D721Med (cell line): ENCODE results near the gene TASL.

Source experiments
- DNase-seq: peaks from one replicate; pipeline ENCODE4 v3.0.0; 2011; ENCODE audit warnings: low spot score; ENCODE audit not compliant: insufficient read length
- FAIRE-seq: peaks from 2 replicates; lab custom pipeline; 2011; peaks lifted over from hg19 to GRCh38; lab: Jason Lieb, UNC
- TF ChIP-seq, protein P1 (sequence below): IDR thresholded peaks from 2 replicates; pipeline ENCODE4 v1.5.1; 2012; ENCODE audit warnings: mild to moderate bottlenecking, control low read depth; ENCODE audit not compliant: insufficient read depth; ENCODE audit errors: missing control alignments

Gene TASL

DNA sequence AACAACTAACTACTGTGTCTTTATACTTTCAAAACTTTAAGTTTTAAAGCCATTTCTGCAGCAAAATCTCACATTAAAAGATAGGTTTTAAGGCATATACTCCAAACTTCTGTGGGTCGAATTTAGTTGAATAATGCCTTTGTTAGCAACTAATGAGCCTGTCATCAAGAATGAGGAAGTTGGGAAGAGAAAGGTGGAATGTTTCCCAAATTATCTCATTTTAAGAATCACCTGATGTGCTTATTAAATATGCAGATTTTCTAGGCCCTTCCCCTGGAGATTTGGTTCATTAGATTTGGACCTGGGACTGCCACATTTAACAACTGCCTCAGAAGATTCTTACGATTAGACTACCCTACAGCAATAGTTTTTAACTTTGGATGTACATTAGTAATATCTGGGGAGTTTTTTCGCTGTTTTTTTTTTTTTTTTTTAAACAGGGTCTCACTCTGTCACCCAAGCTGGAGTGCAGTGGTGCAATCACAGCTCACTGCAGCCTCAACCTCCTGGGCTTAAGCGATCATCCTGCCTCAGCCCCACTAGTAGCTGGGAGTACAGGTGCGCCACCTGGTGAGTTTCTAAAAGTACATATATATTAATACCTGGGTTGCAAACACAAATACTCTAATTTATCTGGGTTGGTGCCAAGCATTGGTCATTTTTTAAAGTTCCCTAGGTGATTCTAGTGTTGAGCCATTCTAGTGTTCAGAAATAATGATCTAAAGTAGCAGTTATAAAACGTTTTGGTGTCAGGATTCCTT lies 16.1 kb upstream of the TASL start:
- DNase-seq (no peak), FAIRE-seq (no peak)
- TF ChIP-seq, protein P1, sequence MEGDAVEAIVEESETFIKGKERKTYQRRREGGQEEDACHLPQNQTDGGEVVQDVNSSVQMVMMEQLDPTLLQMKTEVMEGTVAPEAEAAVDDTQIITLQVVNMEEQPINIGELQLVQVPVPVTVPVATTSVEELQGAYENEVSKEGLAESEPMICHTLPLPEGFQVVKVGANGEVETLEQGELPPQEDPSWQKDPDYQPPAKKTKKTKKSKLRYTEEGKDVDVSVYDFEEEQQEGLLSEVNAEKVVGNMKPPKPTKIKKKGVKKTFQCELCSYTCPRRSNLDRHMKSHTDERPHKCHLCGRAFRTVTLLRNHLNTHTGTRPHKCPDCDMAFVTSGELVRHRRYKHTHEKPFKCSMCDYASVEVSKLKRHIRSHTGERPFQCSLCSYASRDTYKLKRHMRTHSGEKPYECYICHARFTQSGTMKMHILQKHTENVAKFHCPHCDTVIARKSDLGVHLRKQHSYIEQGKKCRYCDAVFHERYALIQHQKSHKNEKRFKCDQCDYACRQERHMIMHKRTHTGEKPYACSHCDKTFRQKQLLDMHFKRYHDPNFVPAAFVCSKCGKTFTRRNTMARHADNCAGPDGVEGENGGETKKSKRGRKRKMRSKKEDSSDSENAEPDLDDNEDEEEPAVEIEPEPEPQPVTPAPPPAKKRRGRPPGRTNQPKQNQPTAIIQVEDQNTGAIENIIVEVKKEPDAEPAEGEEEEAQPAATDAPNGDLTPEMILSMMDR = no peak

DNA sequence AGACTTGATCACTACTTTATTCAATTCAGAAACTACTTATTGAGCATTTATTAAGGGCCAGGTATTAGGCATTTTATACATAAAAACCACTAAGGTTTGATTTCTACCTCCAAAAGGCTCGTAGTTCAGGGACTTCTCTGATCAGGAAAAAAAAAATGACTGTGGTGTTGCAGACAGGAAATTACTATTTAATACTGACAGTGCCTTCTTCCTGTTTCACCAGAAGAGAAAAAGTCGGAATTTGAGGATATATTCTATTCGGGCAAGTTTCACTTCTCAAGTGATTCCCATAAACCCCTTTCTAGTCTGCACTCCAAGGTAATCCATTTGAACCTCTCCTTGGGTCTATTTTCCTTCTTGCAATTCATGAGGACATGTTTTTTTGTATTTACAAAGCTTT lies 15.3 kb upstream of the TASL start:
- DNase-seq (no peak), FAIRE-seq (no peak)
- TF ChIP-seq, protein P1 = no peak

GRCh38 chrX:30590368-30590767 lies 12.8 kb upstream of the TASL start:
- TF ChIP-seq, protein P1 = no peak
- DNase-seq (no peak), FAIRE-seq (no peak)

GRCh38 chrX:30589146-30589888 lies 11.8 kb upstream of the TASL start:
- FAIRE-seq = no peak
- TF ChIP-seq, protein P1 = no peak
- DNase-seq = no peak

GRCh38 chrX:30586516-30586915 lies 8.9 kb upstream of the TASL start:
- FAIRE-seq (no peak), DNase-seq (no peak)
- TF ChIP-seq, protein P1 = no peak

- TF ChIP-seq, protein P1 = no peak
- DNase-seq (no peak), FAIRE-seq (no peak)
Observed at GRCh38 chrX:30582664-30583063, 5.1 kb upstream of the TASL start.

DNA sequence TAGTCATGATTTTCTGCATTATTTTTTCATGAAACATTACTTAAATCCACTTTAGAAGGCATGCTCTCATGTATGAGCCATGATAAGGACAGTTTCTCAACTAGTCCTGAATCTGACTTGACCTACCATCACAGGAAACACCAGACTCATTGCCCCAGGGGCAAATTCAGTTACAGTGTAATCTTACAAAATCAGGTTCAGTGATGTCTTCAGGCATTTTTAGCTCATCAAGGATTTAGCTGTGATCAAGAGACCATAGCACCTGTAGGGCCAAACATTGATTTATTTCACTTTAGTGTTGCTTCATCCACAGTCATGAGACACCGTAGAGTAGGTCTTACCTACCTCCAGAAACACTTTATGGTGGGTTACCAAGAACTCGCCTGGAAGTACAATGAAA lies 3.1 kb upstream of the TASL start:
- no peak for FAIRE-seq
- DNase-seq = no peak
- TF ChIP-seq, protein P1 = no peak
